Large intestine (tissue), 3 donors: ENCODE results near the gene ARL3. TPM values are rescaled to one million over a fixed set of nuclear protein-coding genes. Genes with fewer than 3 reads are reported as not detected.
"Not testable (repeated sequence)": the region's sequence is repeated elsewhere in the genome, so short reads cannot be mapped to it uniquely, and the experiment has no call there.

Source experiments
- DNase-seq, 2 donors: peaks; one replicate each; pipeline versions ENCODE4 v3.0.0 to v3.0.0-alpha.2; 2013
- H3K27ac ChIP-seq: one replicate; pipeline ENCODE4 v1.5.1; 2013; ENCODE audit warnings: low read length
- H3K27me3 ChIP-seq: 2 replicates; pipeline ENCODE4 v1.6.1; 2013; ENCODE audit warnings: low read length; ENCODE audit not compliant: control insufficient read depth, insufficient read depth
- H3K36me3 ChIP-seq: 2 replicates; pipeline ENCODE4 v1.6.1; 2013; ENCODE audit warnings: low read length; ENCODE audit not compliant: control insufficient read depth, insufficient read depth
- H3K4me1 ChIP-seq: one replicate; pipeline ENCODE4 v1.6.1; 2013; ENCODE audit warnings: low read length; ENCODE audit not compliant: control insufficient read depth, insufficient read depth
- H3K4me3 ChIP-seq: one replicate; pipeline ENCODE4 v1.5.1; 2013; ENCODE audit warnings: low read length
- H3K9me3 ChIP-seq: one replicate; pipeline ENCODE4 v1.6.1; 2013; ENCODE audit warnings: mild to moderate bottlenecking, low read depth, low read length, moderate library complexity; ENCODE audit not compliant: control insufficient read depth
- WGBS: methylation state at CpG from one replicate; pipeline ENCODE4 v1.1.5; 2013; ENCODE audit warnings: low lambda C conversion rate; ENCODE audit not compliant: insufficient coverage; 5-methylcytosine and 5-hydroxymethylcytosine counted together
- polyA plus RNA-seq: library from polyadenylated mRNA; unstranded; fragments of 120-200 nt; gene quantifications from one replicate; pipeline ENCODE4 v1.2.1, GENCODE V29; 2013

ARL3 gene
- polyA plus RNA-seq, 1 donor = 9.0 TPM

DNA sequence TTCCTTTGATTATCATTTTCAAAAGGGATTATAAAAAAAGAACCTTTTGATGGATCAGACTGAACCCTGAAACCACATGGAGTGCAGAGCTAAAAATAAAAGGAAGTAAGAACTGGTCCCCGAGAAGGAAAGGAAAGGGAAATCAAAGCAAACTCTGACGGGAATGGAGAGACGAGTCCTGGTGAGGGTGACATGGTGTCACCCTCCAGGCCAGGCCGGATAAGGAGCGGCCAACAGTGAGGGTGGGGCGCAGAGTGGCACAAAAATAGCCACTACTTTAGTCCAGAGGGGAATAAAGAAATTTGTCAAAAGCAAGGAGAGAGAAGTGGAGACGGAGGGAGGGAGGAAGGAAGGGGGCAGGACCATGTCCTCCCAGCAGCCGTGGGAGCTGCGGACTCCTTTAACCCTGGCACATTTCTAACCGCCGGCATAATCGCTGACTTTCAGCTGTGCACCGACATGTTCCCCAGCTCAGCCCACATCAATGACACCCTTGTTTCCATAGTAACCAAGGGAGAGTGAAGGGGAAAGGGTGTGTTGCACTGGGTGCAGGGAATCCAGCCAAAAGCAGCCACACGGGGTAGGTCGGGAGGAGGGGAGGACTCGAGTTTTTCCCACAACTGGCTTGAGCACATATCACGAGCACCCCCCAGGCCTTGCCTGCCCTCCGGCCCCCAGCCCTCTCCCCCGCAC is 40.2 kb downstream of the ARL3 start:
- Histone ChIP-seq H3K4me3 (no peak overlapping the region), H3K36me3 (no peaks in the 10 kb centered on the region), H3K9me3 (no peaks in the 10 kb centered on the region), H3K27me3 (no peaks in the 10 kb centered on the region), H3K27ac (peak overlapping the region; percentile 24), H3K4me1 (peaks cover 39% of the 10 kb centered on the region)
- peak; percentile 42 to 49 for DNase-seq
- 27% methylated on average over 5 of the region's 19 CpGs for WGBS

DNA sequence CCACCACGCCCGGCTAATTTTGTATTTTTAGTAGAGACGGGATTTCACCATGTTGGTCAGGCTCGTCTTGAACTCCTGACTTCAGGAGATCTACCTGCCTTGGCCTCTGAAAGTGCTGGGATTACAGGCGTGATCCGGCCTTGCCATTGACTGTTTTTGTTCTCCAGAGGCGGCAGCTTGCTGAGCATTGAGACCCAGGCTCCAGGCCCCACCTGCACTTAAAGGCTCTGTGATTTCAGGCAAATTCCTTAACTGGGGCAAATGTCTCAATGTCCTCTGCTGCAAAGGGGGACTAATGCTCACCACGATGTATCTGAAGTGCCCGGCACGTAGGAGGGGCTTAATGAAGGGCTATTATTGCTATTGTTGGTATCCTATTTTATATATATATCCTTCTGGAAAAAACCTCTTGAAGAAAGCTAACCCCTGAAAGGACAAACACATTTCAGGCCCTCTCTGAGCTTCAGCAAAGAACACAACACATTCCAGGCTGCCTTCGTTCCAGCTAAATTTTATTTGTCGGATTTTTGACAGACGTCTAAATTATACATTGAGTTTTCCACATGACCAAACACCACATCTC is 40.9 kb downstream of the ARL3 start:
- WGBS = no CpG with 5 or more reads among the region's 13 CpGs
- peak in 1 of 2 donors; percentile 1 for DNase-seq
- peaks cover 35% of the 10 kb centered on the region for H3K4me1 ChIP-seq

DNA sequence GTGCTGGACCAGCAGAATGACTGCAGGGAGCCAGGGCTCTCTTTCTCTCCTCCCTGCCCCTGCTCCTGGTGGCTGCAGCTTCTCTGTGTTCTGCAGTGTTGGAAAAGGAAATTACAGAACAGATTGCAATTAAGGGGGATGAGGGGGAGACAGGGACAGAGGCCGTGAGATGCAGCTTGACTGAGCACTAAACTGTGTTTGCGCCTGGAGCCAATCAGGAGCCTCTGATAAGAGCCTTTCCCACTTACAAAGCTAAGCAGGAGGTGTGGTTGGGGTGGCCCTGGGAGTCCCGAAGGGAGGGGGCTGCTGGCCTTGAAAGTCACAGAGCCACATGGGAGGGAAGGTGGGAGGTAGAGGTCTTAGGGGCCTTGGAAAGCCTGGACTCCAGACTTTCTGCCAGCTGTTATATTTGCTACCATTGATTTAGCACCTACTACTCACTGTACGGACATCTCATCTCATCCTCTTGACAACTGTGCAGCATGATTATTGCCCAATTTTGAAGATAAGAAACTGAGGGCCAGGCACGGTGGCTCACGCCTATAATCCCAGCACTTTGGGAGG is 43.2 kb downstream of the ARL3 start:
- Histone ChIP-seq H3K27ac (no peak overlapping the region), H3K27me3 (no peaks in the 10 kb centered on the region), H3K4me1 (peaks cover 34% of the 10 kb centered on the region), H3K9me3 (no peaks in the 10 kb centered on the region), H3K36me3 (no peaks in the 10 kb centered on the region), H3K4me3 (no peak overlapping the region)
- peak in 1 of 2 donors; percentile 23 for DNase-seq
- WGBS = no CpG with 5 or more reads among the region's 6 CpGs

More for the DNA sequence above, 40.9 kb downstream of the ARL3 start:
- Histone ChIP-seq H3K4me3 (no peak overlapping the region), H3K9me3 (no peaks in the 10 kb centered on the region), H3K27ac (no peak overlapping the region), H3K27me3 (no peaks in the 10 kb centered on the region), H3K36me3 (no peaks in the 10 kb centered on the region)

DNA sequence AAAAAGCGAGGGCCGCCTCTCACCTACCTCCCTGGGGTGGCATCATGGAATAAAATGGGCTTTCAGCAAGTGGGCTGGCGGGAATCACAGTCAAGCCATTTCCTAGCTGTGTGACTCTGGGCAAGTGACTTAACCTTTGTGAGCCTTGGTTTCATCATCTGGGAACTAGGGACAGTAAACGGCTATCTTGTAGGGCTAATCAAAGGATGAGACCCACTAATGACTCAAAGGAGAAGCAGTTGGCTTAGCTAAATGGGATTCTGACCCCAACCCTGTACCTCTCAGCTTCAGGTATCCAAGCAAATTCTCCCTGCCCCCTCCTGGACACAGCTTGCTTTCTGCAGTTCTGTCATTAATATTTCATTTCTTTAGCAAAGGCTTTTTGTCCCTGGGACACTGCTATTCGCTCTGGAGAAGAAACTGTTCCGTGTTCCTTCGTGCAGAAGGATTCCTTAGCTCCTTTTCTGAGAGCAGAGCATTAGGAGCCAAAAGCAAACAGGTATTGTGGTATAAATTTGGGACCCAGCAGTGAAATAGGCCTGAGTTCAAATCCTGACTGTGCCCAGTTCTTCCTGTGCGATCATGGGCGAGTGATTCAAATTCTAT is 44.0 kb downstream of the ARL3 start:
- Histone ChIP-seq H3K27ac (no peak overlapping the region), H3K4me1 (peaks cover 32% of the 10 kb centered on the region), H3K27me3 (no peaks in the 10 kb centered on the region), H3K9me3 (no peaks in the 10 kb centered on the region), H3K36me3 (no peaks in the 10 kb centered on the region), H3K4me3 (no peak overlapping the region)
- no CpG with 5 or more reads among the region's 9 CpGs for WGBS
- DNase-seq = peak in 1 of 2 donors; percentile 5

DNA sequence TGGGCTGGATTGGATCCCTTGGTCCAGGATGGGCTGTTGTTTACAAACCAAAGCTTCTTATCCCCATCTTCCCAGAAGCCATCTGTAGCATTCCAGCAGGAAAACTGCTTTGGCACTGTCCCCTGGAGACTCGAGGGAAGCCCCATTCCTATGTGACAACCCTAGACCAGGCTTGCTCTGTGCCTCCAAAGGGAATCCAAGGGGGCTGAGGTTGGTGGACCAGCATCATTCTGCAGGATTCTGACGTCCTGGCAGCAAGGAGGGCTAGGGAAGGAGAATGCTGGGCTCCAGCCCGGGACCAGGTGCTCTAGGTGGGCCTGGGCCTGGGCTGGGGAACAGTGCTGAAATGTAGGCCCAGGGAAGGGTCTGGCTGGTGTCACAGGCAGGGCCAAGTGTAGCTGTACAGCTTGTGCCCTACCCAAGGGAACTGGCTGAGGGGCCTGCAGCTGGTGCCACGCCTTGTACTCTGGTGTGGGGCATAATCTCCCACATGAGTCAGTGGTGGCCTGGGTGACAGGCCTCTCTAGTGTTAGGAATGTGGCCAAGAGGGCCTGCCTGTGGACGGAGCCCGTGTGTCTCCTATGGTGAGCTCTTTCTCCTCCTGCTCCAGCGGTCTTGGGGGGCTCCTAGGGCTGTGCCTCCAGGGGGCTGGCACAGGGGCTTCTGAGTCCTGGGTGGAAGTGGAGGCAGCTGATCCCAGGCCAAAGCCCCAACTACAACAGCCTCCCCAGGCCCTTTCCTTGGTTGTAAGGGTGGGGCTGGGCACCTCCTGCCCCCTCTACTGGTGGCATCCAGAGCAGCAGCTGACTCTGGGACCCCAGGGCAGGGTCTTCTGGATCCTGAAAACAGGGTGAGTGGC is 44.8 kb downstream of the ARL3 start:
- Histone ChIP-seq H3K9me3 (no peaks in the 10 kb centered on the region), H3K27ac (no peak overlapping the region), H3K36me3 (no peaks in the 10 kb centered on the region), H3K4me3 (no peak overlapping the region), H3K27me3 (no peaks in the 10 kb centered on the region), H3K4me1 (peaks cover 25% of the 10 kb centered on the region)
- peak in 1 of 2 donors; percentile 49 for DNase-seq
- WGBS = no CpG with 5 or more reads among the region's 7 CpGs

DNA sequence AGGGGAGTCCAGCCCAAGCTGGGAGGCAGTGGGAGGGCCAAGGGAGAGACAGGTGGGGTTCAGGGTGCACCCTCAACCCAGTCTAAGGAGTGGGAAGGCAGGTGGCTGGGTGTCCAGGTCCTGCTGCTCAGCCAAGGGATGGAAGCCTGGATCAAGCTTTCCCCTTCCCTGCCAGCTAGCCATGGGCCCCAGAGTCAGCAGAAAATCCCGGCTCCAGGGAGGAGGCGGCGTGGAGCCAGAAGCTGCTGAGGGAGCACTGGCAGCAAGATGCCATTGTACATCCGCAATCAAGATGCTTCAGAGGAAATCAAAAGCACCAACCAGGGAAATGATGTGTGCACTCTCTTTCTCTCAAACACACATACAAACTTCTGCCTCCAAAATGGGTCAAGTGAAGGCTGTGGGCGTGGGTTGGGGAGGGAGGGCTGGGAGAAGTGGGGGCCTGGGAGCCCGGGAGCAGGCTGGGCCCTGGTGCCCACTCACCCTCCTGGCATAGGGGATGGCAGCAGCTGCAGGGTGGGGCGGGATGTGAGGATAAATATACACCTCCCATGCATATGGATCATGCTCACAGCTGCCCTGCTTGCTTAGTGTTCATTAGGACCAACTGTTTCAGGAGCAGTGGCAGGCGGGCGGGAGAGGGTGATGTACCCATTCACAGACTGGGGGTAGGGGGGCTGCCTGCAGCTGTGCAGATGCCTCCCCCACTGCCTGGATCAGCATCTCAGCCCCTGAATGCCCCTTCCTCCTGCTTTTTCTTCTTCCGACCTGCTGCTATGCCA is 45.7 kb downstream of the ARL3 start:
- Histone ChIP-seq H3K4me3 (no peak overlapping the region), H3K27me3 (no peaks in the 10 kb centered on the region), H3K9me3 (no peaks in the 10 kb centered on the region), H3K27ac (no peak overlapping the region), H3K36me3 (no peaks in the 10 kb centered on the region), H3K4me1 (peaks cover 18% of the 10 kb centered on the region)
- DNase-seq = peak in 1 of 2 donors; percentile 0
- no CpG with 5 or more reads among the region's 10 CpGs for WGBS

DNA sequence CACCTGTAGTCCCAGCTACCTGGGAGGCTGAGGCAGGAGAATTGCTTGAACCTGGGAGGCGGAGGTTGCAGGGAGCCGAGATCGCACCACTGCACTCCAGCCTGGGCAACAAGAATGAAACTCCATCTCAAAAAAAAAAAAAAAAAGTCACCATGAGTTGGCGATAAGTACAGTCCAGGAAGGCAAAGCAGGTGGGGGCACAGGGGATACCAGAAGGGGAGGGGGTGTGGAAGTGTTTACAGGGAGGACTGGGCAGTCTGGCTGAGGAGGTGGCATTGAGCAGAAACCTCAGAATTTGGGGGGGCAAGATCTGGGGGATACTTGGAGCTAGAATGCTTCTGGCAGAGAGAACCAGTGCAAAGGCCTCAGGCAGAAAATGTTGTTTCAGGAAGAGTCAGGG is 46.8 kb downstream of the ARL3 start:
- H3K4me1 ChIP-seq = peaks cover 18% of the 10 kb centered on the region
- DNase-seq, H3K4me3 ChIP-seq, H3K36me3 ChIP-seq, H3K27ac ChIP-seq, H3K27me3 ChIP-seq, H3K9me3 ChIP-seq: not testable (repeated sequence)
- WGBS = no CpG with 5 or more reads among the region's 4 CpGs

DNA sequence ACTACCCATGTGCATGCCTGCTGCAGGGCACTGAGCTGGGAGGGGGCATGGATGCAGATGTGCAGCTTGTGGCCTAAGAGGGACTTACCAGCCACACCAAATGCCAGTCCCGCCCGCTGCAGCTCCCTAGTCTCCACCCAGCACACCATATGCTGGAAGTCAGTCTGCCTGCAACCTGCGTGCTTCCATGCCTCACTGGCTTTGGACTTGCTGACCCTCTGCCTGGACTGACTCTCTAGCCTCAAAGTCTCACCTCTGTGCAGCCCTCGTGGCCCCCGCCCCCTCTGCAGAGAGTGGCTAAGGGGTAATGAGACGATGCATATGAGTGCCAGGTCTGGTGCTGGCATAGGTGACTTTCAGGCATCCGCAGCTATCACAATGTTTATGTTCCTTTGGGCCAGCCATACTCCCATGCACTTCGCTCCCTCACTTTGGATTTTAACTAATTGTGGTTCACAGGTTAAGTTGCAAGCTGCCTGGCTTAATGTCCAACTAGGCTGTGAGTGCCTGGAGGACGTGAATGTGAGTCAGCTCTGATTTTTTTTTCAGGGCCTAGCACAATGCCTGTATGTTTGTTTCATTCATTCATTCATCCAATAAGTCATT is 48.2 kb downstream of the ARL3 start:
- Histone ChIP-seq H3K4me1 (peaks cover 27% of the 10 kb centered on the region), H3K27ac (no peak overlapping the region), H3K9me3 (no peaks in the 10 kb centered on the region), H3K4me3 (no peak overlapping the region), H3K27me3 (no peaks in the 10 kb centered on the region), H3K36me3 (no peaks in the 10 kb centered on the region)
- WGBS = 40% methylated on average over 1 of the region's 9 CpGs
- peak; percentile 61 to 80 for DNase-seq

DNA sequence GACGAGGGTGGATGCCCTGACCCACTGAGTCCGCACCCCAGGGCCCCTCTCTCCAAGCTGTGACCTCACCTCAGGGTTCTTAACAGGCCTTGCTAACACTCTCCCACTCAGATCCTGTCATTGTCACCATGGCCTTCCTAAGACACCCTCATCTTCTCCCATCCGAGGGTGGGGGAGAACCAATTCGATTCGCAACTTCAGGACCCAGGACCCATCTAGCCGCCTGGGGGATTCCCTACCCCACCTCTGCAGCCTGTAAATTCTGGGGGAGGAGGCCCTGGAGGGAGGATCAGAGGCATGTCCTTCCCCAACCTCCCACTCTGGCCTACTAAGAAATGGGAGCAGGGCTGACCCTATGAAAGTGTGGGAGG is 52.6 kb downstream of the ARL3 start:
- Histone ChIP-seq H3K4me1 (peaks cover 35% of the 10 kb centered on the region), H3K27me3 (no peaks in the 10 kb centered on the region), H3K36me3 (peaks cover 19% of the 10 kb centered on the region), H3K9me3 (no peaks in the 10 kb centered on the region), H3K4me3 (no peak overlapping the region), H3K27ac (no peak overlapping the region)
- WGBS = no CpG with 5 or more reads among the region's 6 CpGs
- DNase-seq = no peak
